ENCODE measurements around the gene OR11L1. TPM values are rescaled to one million over a fixed set of nuclear protein-coding genes. Genes with fewer than 3 reads are reported as not detected.
A peak's percentile ranks its signal among the peaks of the same experiment; 100 is the strongest.

OR11L1 gene
- total RNA-seq, 1 experiment from 2014 or later = not detected

- ChIA-PET POLR2A (no interaction called here), CTCF (no interaction called here)
- H3K27me3 Mint-ChIP-seq (ENCODE audit: low read depth) = no peaks in the 10 kb centered on the region; the same call in 1 of the 2 replicates
- no peak for ATAC-seq
- TF ChIP-seq GRHL2 (CRISPR knock-in tag; IDR thresholded peaks at IDR 0.05; ENCODE audit: insufficient replicate concordance, severe bottlenecking) = no peak
- no peak for TF ChIP-seq ARID4B (CRISPR knock-in tag; IDR thresholded peaks at IDR 0.05; ENCODE audit: borderline replicate concordance)
- TF ChIP-seq NR3C1 (CRISPR knock-in tag; conservative IDR thresholded peaks at IDR 0.05; ENCODE audit: low read depth) = no peak
- no peak for TF ChIP-seq ZNF219 (CRISPR knock-in tag; IDR thresholded peaks at IDR 0.05; ENCODE audit: borderline replicate concordance)
- TF ChIP-seq USF2 (CRISPR knock-in tag; IDR thresholded peaks at IDR 0.05) = no peak
- peaks cover 31% of the 10 kb centered on the region for H3K9me3 Mint-ChIP-seq
- no peak overlapping the region for H3K4me3 Mint-ChIP-seq
- H3K4me1 Mint-ChIP-seq = 0 out of 2 replicates have a peak, but pooled peaks cover 3% of the 10 kb centered on the region
- H3K36me3 Mint-ChIP-seq = peaks cover 7% of the 10 kb centered on the region
- H3K27ac Mint-ChIP-seq = no peak overlapping the region
- no peak for DNase-seq (ENCODE audit: low spot score)
Measured at GRCh38 chr1:247845693-247846017, 4.0 kb upstream of the OR11L1 start.

GRCh38 chr1:247845011-247845692, 3.5 kb upstream of the OR11L1 start:
- DNase-seq (ENCODE audit: low spot score) (no peak), ATAC-seq (peak; percentile 52; the same call in 1 of the 2 replicates)
- TF ChIP-seq SMAD4 (CRISPR knock-in tag; IDR thresholded peaks at IDR 0.05) = no peak
- no peak for TF ChIP-seq PRDM15 (CRISPR knock-in tag; IDR thresholded peaks at IDR 0.05)
- TF ChIP-seq HMGA2 (CRISPR knock-in tag; IDR thresholded peaks at IDR 0.05) = no peak
- TF ChIP-seq ZNF416 (CRISPR knock-in tag; IDR thresholded peaks at IDR 0.05) = no peak
- TF ChIP-seq NR1H2 (CRISPR knock-in tag; IDR thresholded peaks at IDR 0.05) = no peak
- no peak for TF ChIP-seq JUN (CRISPR knock-in tag; IDR thresholded peaks at IDR 0.05)
- TF ChIP-seq ETV6 (CRISPR knock-in tag; IDR thresholded peaks at IDR 0.05) = no peak
- TF ChIP-seq RORB (CRISPR knock-in tag; IDR thresholded peaks at IDR 0.05) = no peak
- no peak for TF ChIP-seq IRF2 (CRISPR knock-in tag; IDR thresholded peaks at IDR 0.05; ENCODE audit: borderline replicate concordance, low read depth)
- TF ChIP-seq GTF2I (CRISPR knock-in tag; conservative IDR thresholded peaks at IDR 0.05) = no peak
- no peak for TF ChIP-seq ATF3 (CRISPR knock-in tag; conservative IDR thresholded peaks at IDR 0.05)
- ChIA-PET CTCF (interaction anchor here (1.2 to 1.6 kb wide), 2 partner anchors 12 to 13 kb away, joined by 5 to 8 read pairs; partner anchors contain the start of gene TRIM58), POLR2A (no interaction called here)
- Mint-ChIP-seq H3K27ac (no peak overlapping the region), H3K9me3 (peaks cover 31% of the 10 kb centered on the region), H3K4me3 (no peak overlapping the region), H3K27me3 (ENCODE audit: low read depth) (no peaks in the 10 kb centered on the region), H3K36me3 (peaks cover 7% of the 10 kb centered on the region), H3K4me1 (0 out of 2 replicates have a peak, but pooled peaks cover 3% of the 10 kb centered on the region)

All from WTC11 (cell line).